Common myeloid progenitor, CD34-positive (primary cell): ENCODE results near the gene CDO1.

ENCODE experiments used
- CTCF ChIA-PET: fragments of 350-600 bp; sonication (Branson Sonifier 250); formaldehyde crosslinking; loops from one replicate; lab custom pipeline; 2021; ENCODE audit warnings: antibody characterized with exemption; lab: Charles Lee
- POLR2A ChIA-PET: fragments of 350-600 bp; sonication (Branson Sonifier 250); formaldehyde crosslinking; loops from one replicate; lab custom pipeline; 2021; ENCODE audit warnings: antibody characterized with exemption; lab: Charles Lee
- DNase-seq, 3 donors: peaks; one replicate each; pipeline versions ENCODE4 v3.0.0 to v3.0.0-alpha.2; 2013
- H3K27ac ChIP-seq, 2 experiments: 1 replicate in 1 of 2; 2 replicates in 1 of 2; pipeline ENCODE4 v1.7.0; 2013; ENCODE audit warnings: inconsistent platforms in 2 of 2, low read length in 2 of 2, mild to moderate bottlenecking in 2 of 2, low read depth in 1 of 2, moderate library complexity in 1 of 2; ENCODE audit not compliant: severe bottlenecking in 2 of 2, insufficient read depth in 1 of 2, poor library complexity in 1 of 2
- H3K27me3 ChIP-seq, 5 experiments: replicated peaks in 2 of 5; 1 replicate in 3 of 5; 2 replicates in 2 of 5; pipeline versions ENCODE4 v1.6.1 to v1.7.0; 2013; ENCODE audit warnings: low read length in 4 of 5, mild to moderate bottlenecking in 2 of 5, moderate library complexity in 2 of 5, inconsistent platforms in 1 of 5; ENCODE audit not compliant: insufficient read depth in 5 of 5, control insufficient read depth in 4 of 5
- H3K36me3 ChIP-seq, 4 experiments: 1 replicate in 2 of 4; 2 replicates in 2 of 4; pipeline versions ENCODE4 v1.6.1 to v1.7.0; 2013; ENCODE audit warnings: low read length in 3 of 4, control low read depth in 1 of 4, mild to moderate bottlenecking in 1 of 4; ENCODE audit not compliant: control insufficient read depth in 4 of 4, insufficient read depth in 4 of 4
- H3K4me1 ChIP-seq, 4 experiments: 1 replicate in 3 of 4; 2 replicates in 1 of 4; pipeline versions ENCODE4 v1.6.1 to v1.7.1; 2013; ENCODE audit warnings: low read length in 3 of 4, mild to moderate bottlenecking in 3 of 4, control low read depth in 1 of 4, inconsistent platforms in 1 of 4, moderate library complexity in 1 of 4; ENCODE audit not compliant: control insufficient read depth in 4 of 4, insufficient read depth in 4 of 4; ENCODE audit errors: control extremely low read depth in 1 of 4
- H3K4me3 ChIP-seq, 7 experiments: 1 replicate in 4 of 7; 2 replicates in 3 of 7; pipeline versions ENCODE4 v1.5.1 to v1.7.0; 2013; ENCODE audit warnings: mild to moderate bottlenecking in 7 of 7, low read length in 6 of 7, moderate library complexity in 6 of 7, inconsistent platforms in 2 of 7, low read depth in 2 of 7, control low read depth in 1 of 7; ENCODE audit not compliant: insufficient read depth in 4 of 7, control insufficient read depth in 1 of 7; ENCODE audit errors: extremely low read depth in 1 of 7
- H3K9me3 ChIP-seq, 5 experiments: 1 replicate in 4 of 5; 2 replicates in 1 of 5; pipeline versions ENCODE4 v1.6.1 to v1.7.1; 2013; ENCODE audit warnings: low read length in 4 of 5, mild to moderate bottlenecking in 2 of 5, inconsistent platforms in 1 of 5, low read depth in 1 of 5, moderate library complexity in 1 of 5; ENCODE audit not compliant: control insufficient read depth in 4 of 5, insufficient read depth in 2 of 5; ENCODE audit errors: control extremely low read depth in 1 of 5
- WGBS: methylation state at CpG from one replicate; pipeline ENCODE4 v1.1.5; 2013; ENCODE audit not compliant: insufficient coverage; 5-methylcytosine and 5-hydroxymethylcytosine counted together

The CDO1 gene

GRCh38 chr5:115775999-115776398 is 40.5 kb downstream of the CDO1 start:
- Histone ChIP-seq H3K27ac (no peak overlapping the region), H3K36me3 (no peaks in the 10 kb centered on the region), H3K4me3 (no peak overlapping the region), H3K4me1 (no peaks in the 10 kb centered on the region), H3K27me3 (peaks cover 0 to 8% (median 2%) of the 10 kb centered on the region in 5 experiments), H3K9me3 (no peaks in the 10 kb centered on the region)
- POLR2A ChIA-PET = no interaction called here
- DNase-seq = no peak
- 77% methylated on average over 4 of the region's 4 CpGs for WGBS
- CTCF ChIA-PET = no interaction called here

GRCh38 chr5:115774684-115775083 is 41.8 kb downstream of the CDO1 start:
- WGBS = 92% methylated on average over 1 of the region's 3 CpGs
- H3K9me3 ChIP-seq = no peaks in the 10 kb centered on the region
- H3K27me3 ChIP-seq = peaks cover 0 to 5% (median 0%) of the 10 kb centered on the region in 5 experiments
- POLR2A ChIA-PET = no interaction called here
- DNase-seq = no peak
- no peaks in the 10 kb centered on the region for H3K36me3 ChIP-seq
- H3K27ac ChIP-seq = no peak overlapping the region
- CTCF ChIA-PET = no interaction called here
- no peak overlapping the region for H3K4me3 ChIP-seq
- no peaks in the 10 kb centered on the region for H3K4me1 ChIP-seq

- DNase-seq = no peak
- Histone ChIP-seq H3K27me3 (peaks cover 0 to 5% (median 0%) of the 10 kb centered on the region in 5 experiments), H3K4me3 (no peak overlapping the region), H3K27ac (no peak overlapping the region), H3K4me1 (no peaks in the 10 kb centered on the region), H3K9me3 (no peaks in the 10 kb centered on the region), H3K36me3 (no peaks in the 10 kb centered on the region)
- POLR2A ChIA-PET = interaction anchor here (0.6 kb wide), 1 partner anchor 33 kb away, joined by 3 read pairs; no protein-coding TSS in a partner anchor
- WGBS = 100% methylated on average over 1 of the region's 2 CpGs
- CTCF ChIA-PET = interaction anchor here (0.6 to 1.3 kb wide), 2 partner anchors 11 to 1188 kb away, joined by 3 read pairs; no protein-coding TSS in a partner anchor
These were observed 43.6 kb downstream of the CDO1 start for GRCh38 chr5:115772731-115773475.

GRCh38 chr5:115770466-115770865 is 46.0 kb downstream of the CDO1 start:
- DNase-seq = peak in 2 of 3 donors; percentile 1 to 2
- peaks cover 0 to 5% (median 0%) of the 10 kb centered on the region in 5 experiments for H3K27me3 ChIP-seq
- 74% methylated on average over 10 of the region's 11 CpGs for WGBS
- H3K4me3 ChIP-seq = no peak overlapping the region
- no peaks in the 10 kb centered on the region for H3K4me1 ChIP-seq
- ChIA-PET POLR2A (no interaction called here), CTCF (no interaction called here)
- H3K9me3 ChIP-seq = no peaks in the 10 kb centered on the region
- no peaks in the 10 kb centered on the region for H3K36me3 ChIP-seq
- no peak overlapping the region for H3K27ac ChIP-seq

GRCh38 chr5:115767424-115767823 is 49.0 kb downstream of the CDO1 start:
- DNase-seq = no peak
- ChIA-PET CTCF (no interaction called here), POLR2A (no interaction called here)
- no peaks in the 10 kb centered on the region for H3K9me3 ChIP-seq
- H3K36me3 ChIP-seq = no peaks in the 10 kb centered on the region
- H3K27ac ChIP-seq = no peak overlapping the region
- no peak overlapping the region for H3K4me3 ChIP-seq
- 90% methylated on average over 3 of the region's 3 CpGs for WGBS
- peaks cover 0 to 5% (median 0%) of the 10 kb centered on the region in 5 experiments for H3K27me3 ChIP-seq
- no peaks in the 10 kb centered on the region for H3K4me1 ChIP-seq

- POLR2A ChIA-PET = no interaction called here
These were observed 49.9 kb downstream of the CDO1 start for GRCh38 chr5:115766608-115767007.

GRCh38 chr5:115758356-115758755 is 58.1 kb downstream of the CDO1 start:
- 83% methylated on average over 4 of the region's 5 CpGs for WGBS
- CTCF ChIA-PET = interaction anchor here (0.6 kb wide), 1 partner anchor 13 kb away, joined by 3 read pairs; no protein-coding TSS in a partner anchor
- Histone ChIP-seq H3K4me1 (no peaks in the 10 kb centered on the region), H3K27ac (no peak overlapping the region), H3K27me3 (peaks cover 0 to 2% (median 0%) of the 10 kb centered on the region in 5 experiments), H3K36me3 (no peaks in the 10 kb centered on the region), H3K9me3 (peaks cover 0 to 3% (median 0%) of the 10 kb centered on the region in 5 experiments), H3K4me3 (no peak overlapping the region)
- DNase-seq = no peak
- POLR2A ChIA-PET = no interaction called here

More at GRCh38 chr5:115766608-115767007, 49.9 kb downstream of the CDO1 start:
- H3K9me3 ChIP-seq = no peaks in the 10 kb centered on the region
- DNase-seq = no peak
- 100% methylated on average over 1 of the region's 1 CpG for WGBS
- no peak overlapping the region for H3K4me3 ChIP-seq
- no peak overlapping the region for H3K27ac ChIP-seq
- no peaks in the 10 kb centered on the region for H3K4me1 ChIP-seq
- CTCF ChIA-PET = no interaction called here
- peaks cover 0 to 4% (median 0%) of the 10 kb centered on the region in 5 experiments for H3K27me3 ChIP-seq
- no peaks in the 10 kb centered on the region for H3K36me3 ChIP-seq
